Measurements from ENCODE around the gene HOXD9.
A peak's percentile ranks its signal among the peaks of the same experiment; 100 is the strongest.

The HOXD9 gene

DNA sequence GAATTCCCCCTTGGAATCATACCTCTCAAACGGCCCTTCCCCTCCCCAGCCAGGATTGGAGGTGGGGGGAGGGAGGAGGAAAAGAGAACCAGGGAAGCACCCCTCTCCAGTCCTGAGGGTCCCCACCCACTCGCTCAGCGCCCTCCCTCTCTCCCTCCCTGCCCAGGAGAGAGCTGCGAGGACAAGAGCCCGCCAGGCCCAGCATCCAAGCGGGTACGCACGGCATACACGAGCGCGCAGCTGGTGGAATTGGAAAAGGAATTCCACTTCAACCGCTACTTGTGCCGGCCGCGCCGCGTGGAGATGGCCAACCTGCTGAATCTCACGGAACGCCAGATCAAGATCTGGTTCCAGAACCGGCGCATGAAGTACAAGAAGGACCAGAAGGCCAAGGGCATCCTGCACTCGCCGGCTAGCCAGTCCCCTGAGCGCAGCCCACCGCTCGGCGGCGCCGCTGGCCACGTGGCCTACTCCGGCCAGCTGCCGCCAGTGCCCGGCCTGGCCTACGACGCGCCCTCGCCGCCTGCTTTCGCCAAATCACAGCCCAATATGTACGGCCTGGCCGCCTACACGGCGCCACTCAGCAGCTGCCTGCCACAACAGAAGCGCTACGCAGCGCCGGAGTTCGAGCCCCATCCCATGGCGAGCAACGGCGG lies 49.0 kb downstream of the HOXD9 start:
- peak in 1 of 2 donors; percentile 37 for DNase-seq

GRCh38 chr2:176172007-176172894 lies 49.7 kb downstream of the HOXD9 start:
- DNase-seq: no peak

GRCh38 chr2:176172895-176173566 lies 50.5 kb downstream of the HOXD9 start:
- no peak for DNase-seq

DNA sequence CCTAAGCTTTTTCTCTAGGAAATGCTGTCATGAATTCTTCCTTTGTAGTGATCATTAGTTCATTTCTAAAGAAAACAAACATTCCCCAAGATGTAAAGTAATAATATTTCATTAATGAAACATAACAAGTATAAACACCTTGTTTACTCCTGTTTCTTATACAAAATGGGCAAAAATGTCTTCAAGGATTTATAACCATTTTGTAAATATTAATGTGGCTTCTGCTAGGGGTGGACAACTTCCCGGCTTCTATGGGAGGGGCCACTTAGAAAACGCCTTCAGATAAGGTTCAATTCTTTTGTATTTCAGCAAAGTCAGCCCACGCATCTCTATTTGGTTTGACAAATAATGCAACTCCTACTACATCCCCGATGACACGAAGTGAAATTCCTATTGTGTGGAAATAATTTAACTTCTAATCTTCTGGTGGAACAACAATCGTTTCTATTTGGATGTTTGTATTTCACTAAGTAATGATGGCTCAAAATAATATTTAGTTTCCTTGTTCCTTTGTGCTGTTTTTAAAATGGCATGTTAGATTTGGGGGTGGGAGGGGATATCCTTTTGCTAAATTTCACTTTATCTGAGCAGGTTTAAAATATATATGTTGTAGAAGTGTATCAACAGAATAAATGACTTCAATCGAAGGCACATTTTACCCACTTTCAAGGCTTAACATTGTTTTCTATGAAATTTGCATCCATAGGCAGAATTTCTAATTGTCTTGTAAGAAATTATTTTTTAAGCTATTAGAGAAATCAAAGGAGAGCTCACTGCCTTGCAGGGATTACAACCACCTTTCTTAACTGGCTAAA lies 51.3 kb downstream of the HOXD9 start:
- DNase-seq: no peak

- peak in 1 of 2 donors; percentile 23 for DNase-seq
Measured at GRCh38 chr2:176174382-176174823, 51.9 kb downstream of the HOXD9 start.

All from hippocampal formation (tissue), 2 donors.